H1 (cell line): ENCODE measurements around the gene CACNA1C. TPM values are rescaled to one million over a fixed set of nuclear protein-coding genes. Genes with fewer than 3 reads are reported as not detected.

Experiments used
- CTCF ChIA-PET: fragments of 300-600 bp; sonication (Branson Sonifier 250); formaldehyde crosslinking; loops from one replicate; lab custom pipeline; 2021; ENCODE audit not compliant: partially characterized antibody; lab: Charles Lee
- POLR2A ChIA-PET: fragments of 300-600 bp; sonication (Branson Sonifier 250); formaldehyde crosslinking; loops from one replicate; lab custom pipeline; 2021; ENCODE audit warnings: inconsistent platforms; ENCODE audit not compliant: partially characterized antibody; lab: Charles Lee
- DNase-seq, 2 experiments: peaks; one replicate each; pipeline versions ENCODE4 v3.0.0 to v3.0.0-alpha.2; 2010 to 2022; ENCODE audit warnings: low spot score in 2 of 2, low read depth in 1 of 2, mixed read lengths in 1 of 2
- FAIRE-seq: peaks from 2 replicates; lab custom pipeline; 2011; peaks lifted over from hg19 to GRCh38; lab: Jason Lieb, UNC
- H2AFZ ChIP-seq: 2 replicates; pipeline ENCODE4 v1.8.1; 2012; ENCODE audit warnings: low read length, inconsistent platforms
- H2AK5ac ChIP-seq: 2 replicates; pipeline ENCODE4 v1.6.1; 2013; ENCODE audit warnings: low read depth, low read length
- H2BK120ac ChIP-seq: replicated peaks from 2 replicates; pipeline ENCODE3; 2013; ENCODE audit warnings: low read depth, low read length, inconsistent platforms
- H2BK12ac ChIP-seq: 2 replicates; pipeline ENCODE4 v1.6.1; 2013; ENCODE audit warnings: low read depth, low read length
- H2BK15ac ChIP-seq: 2 replicates; pipeline ENCODE4 v1.6.1; 2013; ENCODE audit warnings: low read length
- H2BK20ac ChIP-seq: 2 replicates; pipeline ENCODE4 v1.6.1; 2013; ENCODE audit warnings: low read length
- H2BK5ac ChIP-seq: 2 replicates; pipeline ENCODE4 v1.6.1; 2013; ENCODE audit warnings: low read depth, low read length
- H3K14ac ChIP-seq: 2 replicates; pipeline ENCODE4 v1.6.1; 2013; ENCODE audit warnings: inconsistent platforms; ENCODE audit not compliant: insufficient read length
- H3K18ac ChIP-seq: 2 replicates; pipeline ENCODE4 v1.6.1; 2013; ENCODE audit warnings: low read length; ENCODE audit errors: extremely low read depth
- H3K23ac ChIP-seq: 2 replicates; pipeline ENCODE4 v1.6.1; 2013; ENCODE audit warnings: inconsistent platforms; ENCODE audit not compliant: insufficient read length
- H3K23me2 ChIP-seq: 2 replicates; pipeline ENCODE4 v1.6.1; 2013; ENCODE audit warnings: low read depth, low read length
- H3K27ac ChIP-seq: 2 replicates; pipeline ENCODE4 v1.6.1; 2011; ENCODE audit warnings: low read depth, low read length, inconsistent platforms
- H3K27me3 ChIP-seq, 4 experiments: replicated peaks in 1 of 4; 1 replicate in 1 of 4; 2 replicates in 3 of 4; pipeline versions ENCODE4 v1.6.1 to v1.8.1; 2011 to 2013; ENCODE audit warnings: low read length in 3 of 4, mild to moderate bottlenecking in 3 of 4, inconsistent platforms in 2 of 4, mixed read lengths in 2 of 4, moderate library complexity in 1 of 4; ENCODE audit not compliant: control insufficient read depth in 3 of 4, insufficient read depth in 3 of 4; ENCODE audit errors: extremely low read depth in 1 of 4
- H3K36me3 ChIP-seq, 4 experiments: 2 replicates each; pipeline versions ENCODE4 v1.6.1 to v1.8.1; 2011 to 2013; ENCODE audit warnings: mild to moderate bottlenecking in 4 of 4, low read length in 3 of 4, moderate library complexity in 2 of 4, control low read depth in 1 of 4, inconsistent platforms in 1 of 4; ENCODE audit not compliant: insufficient read depth in 4 of 4, control insufficient read depth in 2 of 4
- H3K4ac ChIP-seq: replicated peaks from 2 replicates; pipeline ENCODE3; 2013; ENCODE audit warnings: low read length, low read depth, mixed read lengths, inconsistent platforms; ENCODE audit not compliant: insufficient read length
- H3K4me1 ChIP-seq, 4 experiments: replicated peaks in 1 of 4; 1 replicate in 1 of 4; 2 replicates in 3 of 4; pipeline versions ENCODE4 v1.6.1 to v1.8.1; 2011 to 2013; ENCODE audit warnings: low read length in 3 of 4, inconsistent platforms in 2 of 4, mixed read lengths in 1 of 4; ENCODE audit not compliant: insufficient read depth in 4 of 4, control insufficient read depth in 3 of 4
- H3K4me2 ChIP-seq, 2 experiments: 2 replicates each; pipeline versions ENCODE4 v1.6.1 to v1.8.1; 2011 to 2013; ENCODE audit warnings: low read depth in 2 of 2, low read length in 2 of 2, control low read depth in 1 of 2, inconsistent platforms in 1 of 2, mild to moderate bottlenecking in 1 of 2; ENCODE audit not compliant: insufficient read depth in 1 of 2
- H3K4me3 ChIP-seq, 4 experiments: fragments of 200-600, 300-600 bp in 1 of 4; sonication (generic), shearing (Covaris generic), sonication (Bioruptor Twin) in 1 of 4; 2 replicates each; pipeline versions ENCODE4 v1.5.1 to v1.8.1; 2011 to 2016; ENCODE audit warnings: low read length in 4 of 4, low read depth in 3 of 4, control low read depth in 2 of 4, inconsistent platforms in 2 of 4, mild to moderate bottlenecking in 2 of 4, mixed read lengths in 1 of 4, moderate library complexity in 1 of 4; ENCODE audit not compliant: insufficient read depth in 2 of 4; ENCODE audit errors: extremely low read depth in 1 of 4
- H3K56ac ChIP-seq: replicated peaks from 2 replicates; pipeline ENCODE3; 2013; ENCODE audit warnings: low read depth, mild to moderate bottlenecking, mixed read lengths, low read length, inconsistent platforms; ENCODE audit not compliant: insufficient read length
- H3K79me1 ChIP-seq: 2 replicates; pipeline ENCODE4 v1.6.1; 2013; ENCODE audit warnings: low read depth, low read length, control low read depth
- H3K79me2 ChIP-seq, 2 experiments: 2 replicates each; pipeline versions ENCODE4 v1.6.1 to v1.8.1; 2012 to 2013; ENCODE audit warnings: low read length in 2 of 2, mild to moderate bottlenecking in 2 of 2, inconsistent platforms in 1 of 2; ENCODE audit not compliant: insufficient read depth in 2 of 2, control insufficient read depth in 1 of 2
- H3K9ac ChIP-seq, 4 experiments: replicated peaks in 1 of 4; 1 replicate in 1 of 4; 2 replicates in 3 of 4; pipeline versions ENCODE4 v1.6.1 to v1.8.1; 2011 to 2013; ENCODE audit warnings: low read depth in 3 of 4, low read length in 3 of 4, control low read depth in 2 of 4, mild to moderate bottlenecking in 2 of 4, moderate library complexity in 2 of 4, inconsistent platforms in 1 of 4; ENCODE audit errors: extremely low read depth in 1 of 4
- H3K9me3 ChIP-seq, 2 experiments: 2 replicates each; pipeline versions ENCODE4 v1.6.1 to v1.8.1; 2012 to 2013; ENCODE audit warnings: mild to moderate bottlenecking in 2 of 2, moderate library complexity in 2 of 2, control low read depth in 1 of 2, inconsistent platforms in 1 of 2, low read depth in 1 of 2, low read length in 1 of 2, mixed read lengths in 1 of 2; ENCODE audit not compliant: insufficient read depth in 2 of 2
- H4K20me1 ChIP-seq, 2 experiments: replicated peaks in 1 of 2; 2 replicates each; pipeline versions ENCODE3 to v1.8.1; 2011 to 2013; ENCODE audit warnings: inconsistent platforms in 2 of 2, low read length in 2 of 2, mild to moderate bottlenecking in 1 of 2; ENCODE audit not compliant: insufficient read depth in 2 of 2, control insufficient read depth in 1 of 2
- H4K5ac ChIP-seq: 2 replicates; pipeline ENCODE4 v1.6.1; 2013; ENCODE audit warnings: low read length, low read depth, mixed read lengths, inconsistent platforms; ENCODE audit not compliant: insufficient read length
- H4K8ac ChIP-seq: 2 replicates; pipeline ENCODE4 v1.8.0; 2013; ENCODE audit warnings: mild to moderate bottlenecking, moderate library complexity, low read length, inconsistent platforms; ENCODE audit not compliant: insufficient read depth; ENCODE audit errors: extremely low read depth
- H4K91ac ChIP-seq: replicated peaks from 2 replicates; pipeline ENCODE3; 2013; ENCODE audit warnings: low read length, mixed read lengths, inconsistent platforms; ENCODE audit not compliant: insufficient read length
- ASH2L ChIP-seq: fragments of 200-600, 300-600 bp; sonication (generic); IDR thresholded peaks from one replicate; pipeline ENCODE4 v1.7.1; 2017; ENCODE audit warnings: low read length
- CBX5 ChIP-seq: fragments of 300-800, 300-1000 bp; sonication (generic); IDR thresholded peaks from 2 replicates; pipeline ENCODE4 v1.7.1; 2016; ENCODE audit warnings: antibody characterized with exemption, low read length, low read depth
- CHD2 ChIP-seq: IDR thresholded peaks from 2 replicates; pipeline ENCODE4 v1.6.1; 2012; ENCODE audit warnings: low read length, improper control_type of control experiment
- HDAC2 ChIP-seq, 2 experiments: fragments of 300-600 bp in 1 of 2; sonication (generic) in 1 of 2; IDR thresholded peaks; 2 replicates each; pipeline ENCODE4 v1.6.1; 2011 to 2012; ENCODE audit warnings: low read depth in 2 of 2, low read length in 2 of 2, mild to moderate bottlenecking in 2 of 2, moderate library complexity in 2 of 2, borderline replicate concordance in 1 of 2, inconsistent platforms in 1 of 2
- KDM1A ChIP-seq: fragments of 200-600, 300-600 bp; sonication (generic); IDR thresholded peaks from 2 replicates; pipeline ENCODE4 v1.7.1; 2016; ENCODE audit warnings: mild to moderate bottlenecking, low read length, borderline replicate concordance
- NANOG ChIP-seq: IDR thresholded peaks from 2 replicates; pipeline ENCODE4 v1.6.1; 2011; ENCODE audit warnings: low read length, low read depth, mild to moderate bottlenecking, inconsistent platforms; ENCODE audit not compliant: insufficient read depth, poor library complexity, severe bottlenecking
- SAP30 ChIP-seq: fragments of 300-600 bp; sonication (generic); IDR thresholded peaks from 2 replicates; pipeline ENCODE4 v1.7.1; 2012; ENCODE audit warnings: low read length, moderate library complexity, mild to moderate bottlenecking, inconsistent platforms; ENCODE audit not compliant: insufficient read depth, insufficient replicate concordance
- SP1 ChIP-seq: IDR thresholded peaks from 2 replicates; pipeline ENCODE4 v1.6.1; 2011; ENCODE audit warnings: low read depth, low read length
- WGBS, 2 experiments: shearing (Covaris generic) in 1 of 2; methylation state at CpG; one replicate each; pipeline versions ENCODE4 v1.1.6 to v1.1.7; 2013 to 2015; ENCODE audit warnings: low lambda C conversion rate in 2 of 2, mixed read lengths in 2 of 2, inconsistent platforms in 1 of 2, low coverage in 1 of 2, missing lambda C conversion rate in 1 of 2; ENCODE audit not compliant: insufficient replicate concordance in 2 of 2, insufficient coverage in 1 of 2, insufficient read length in 1 of 2; ENCODE audit errors: extremely low coverage in 1 of 2, missing lambda C conversion rate in 1 of 2; 5-methylcytosine and 5-hydroxymethylcytosine counted together
- polyA plus RNA-seq, 7 experiments: library from polyadenylated mRNA; depleted of rRNA in 3 of 7; stranded (reverse) in 5 of 7; unstranded in 2 of 7; fragments of >200 nt in 5 of 7; fragments of 200-250 nt in 2 of 7; gene quantifications; 1 replicate in 5 of 7; 2 replicates in 1 of 7; 4 replicates in 1 of 7; pipeline versions ENCODE4 v1.2.1 to v1.2.3, GENCODE V29; 2011 to 2013; ENCODE audit warnings: missing spikeins in 2 of 7, mixed read lengths in 2 of 7
- total RNA-seq: library from RNA; stranded (reverse); fragmentation: NEBNext Ultra II Directional; extraction: Animal tissue kit (Norgen Biotek cat#: 25700); gene quantifications from 2 replicates; pipeline ENCODE4 v1.2.1, GENCODE V29; 2021
- TF ChIP-seq, protein P1 (sequence below): IDR thresholded peaks from 2 replicates; pipeline ENCODE4 v1.6.1; 2011; ENCODE audit warnings: low read depth, mild to moderate bottlenecking, low read length; ENCODE audit not compliant: insufficient read depth

Gene CACNA1C
- total and polyA plus RNA-seq, 2 of the 8 experiments (the other 6 are each of a cell fraction or from before 2014, with no cell fraction given): 1.3 TPM

GRCh38 chr12:2689393-2689792, 636.6 kb downstream of the CACNA1C start:
- Histone ChIP-seq H4K5ac (no peak overlapping the region), H2BK15ac (no peak overlapping the region), H3K27me3 (peaks cover 0 to 7% (median 6%) of the 10 kb centered on the region in 4 experiments; a peak in 3 of 7 replicates), H4K91ac (no peak overlapping the region), H3K4me1 (peaks cover 0 to 10% (median 4%) of the 10 kb centered on the region in 4 experiments; a peak in 4 of 7 replicates), H4K20me1 (no peaks in the 10 kb centered on the region), H3K14ac (no peak overlapping the region), H3K56ac (no peak overlapping the region), H3K9me3 (no peaks in the 10 kb centered on the region), H2BK5ac (no peak overlapping the region), H3K18ac (no peak overlapping the region), H3K79me2 (no peaks in the 10 kb centered on the region), H3K4ac (no peak overlapping the region), H3K36me3 (no peaks in the 10 kb centered on the region), H2AK5ac (no peak overlapping the region), H3K9ac (no peak overlapping the region), H3K27ac (no peak overlapping the region)
- POLR2A ChIA-PET: interaction anchor here (1.0 kb wide), 1 partner anchor 148 kb away, joined by 3 read pairs; no protein-coding TSS in a partner anchor
- CTCF ChIA-PET: interaction anchor here (0.6 to 4.6 kb wide), 8 partner anchors 9 to 749 kb away, joined by 3 to 32 read pairs (median 4); no protein-coding TSS in a partner anchor
- TF ChIP-seq SAP30 (no peak), CBX5 (no peak), KDM1A (no peak), HDAC2 (IDR thresholded peaks at IDR 0.05; ENCODE audit: borderline replicate concordance in 1 of 2, low read depth in 2 of 2, low read length in 2 of 2) (no peak), ASH2L (no peak), CHD2 (no peak), SP1 (no peak), NANOG (no peak)
- TF ChIP-seq, protein P1, sequence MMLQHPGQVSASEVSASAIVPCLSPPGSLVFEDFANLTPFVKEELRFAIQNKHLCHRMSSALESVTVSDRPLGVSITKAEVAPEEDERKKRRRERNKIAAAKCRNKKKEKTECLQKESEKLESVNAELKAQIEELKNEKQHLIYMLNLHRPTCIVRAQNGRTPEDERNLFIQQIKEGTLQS: no peak
- TF ChIP-seq, all 59 proteins: peak for 0
- H2AFZ ChIP-seq: no peak overlapping the region
- no peak overlapping the region for H3K4me3 ChIP-seq
- no peak overlapping the region for H4K8ac ChIP-seq
- no peak overlapping the region for H2BK20ac ChIP-seq
- 89% methylated on average over 9 of the region's 9 CpGs; no CpG with 5 or more reads in 1 of the 2 experiments for WGBS, 2 experiments
- H2BK120ac ChIP-seq: no peak overlapping the region
- DNase-seq (no peak), FAIRE-seq (no peak)
- no peak overlapping the region for H3K4me2 ChIP-seq
- H3K79me1 ChIP-seq: no peaks in the 10 kb centered on the region
- H2BK12ac ChIP-seq: no peak overlapping the region
- H3K23ac ChIP-seq: no peak overlapping the region
- peaks cover 9% of the 10 kb centered on the region; the same call in 1 of the 2 replicates for H3K23me2 ChIP-seq
